HG03103 (cell line): ENCODE results near the gene C13orf42.

ENCODE experiments used
- ATAC-seq: cut with Tn5 transposase; IDR thresholded peaks from one replicate; pipeline ENCODE4 v1.9.1; 2021; ENCODE audit warnings: low read depth; ENCODE audit not compliant: unreplicated experiment

Gene C13orf42

DNA sequence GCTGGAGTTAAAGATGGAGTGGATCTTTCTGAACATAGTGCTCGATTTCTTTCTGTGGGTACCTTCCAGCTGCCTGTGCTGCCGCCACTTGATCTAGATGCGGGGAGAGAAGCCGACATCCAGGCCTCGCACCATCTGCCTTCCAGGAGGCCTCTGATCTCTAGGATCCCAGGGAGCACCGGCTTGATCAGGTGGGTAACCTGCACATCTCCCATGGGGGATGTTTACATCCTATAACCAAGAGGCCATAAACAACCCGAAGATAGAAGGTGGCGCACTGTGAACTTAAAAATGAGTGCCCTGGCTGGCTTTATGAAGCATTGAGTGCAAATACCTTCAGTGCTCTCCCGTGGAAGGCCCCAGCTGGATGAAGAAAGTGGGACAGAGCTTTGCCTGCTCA lies at the start of gene C13orf42:
Gene C13orf42 (minus strand): TSS at position 101 of the 400 bp plus-strand sequence. CDS start 65 bp downstream, at position 36.
- ATAC-seq: no peak

DNA sequence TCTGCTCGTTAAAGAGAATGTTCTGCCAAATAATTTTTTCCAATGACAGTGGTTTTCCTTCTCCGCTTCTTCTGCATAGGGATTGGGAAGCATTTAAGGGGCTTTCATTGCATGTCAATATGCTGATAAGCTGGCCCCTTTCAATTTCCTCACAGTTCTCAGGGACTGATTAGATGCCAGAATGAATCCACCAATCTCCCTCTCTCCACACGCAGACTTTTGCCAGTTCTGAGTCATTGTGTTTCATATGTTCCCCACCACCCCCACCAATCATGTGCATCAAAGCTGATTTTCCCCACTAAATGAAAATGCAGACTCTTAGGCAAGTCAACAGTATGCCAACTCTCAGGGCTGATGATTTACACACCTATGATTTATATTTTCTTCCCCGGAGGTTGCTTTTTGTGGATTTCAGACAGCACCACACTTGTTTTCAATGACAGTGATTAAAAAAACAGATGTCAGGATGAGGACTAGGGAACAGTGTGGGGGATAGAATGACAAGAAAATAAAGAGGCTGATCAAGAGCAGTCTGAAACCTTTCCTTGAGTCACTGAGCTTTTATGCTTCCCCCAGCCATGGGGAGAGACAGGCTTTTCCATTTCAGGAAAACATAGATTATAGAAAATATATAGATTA lies 47.9 kb upstream of the C13orf42 start:
- ATAC-seq: no peak

DNA sequence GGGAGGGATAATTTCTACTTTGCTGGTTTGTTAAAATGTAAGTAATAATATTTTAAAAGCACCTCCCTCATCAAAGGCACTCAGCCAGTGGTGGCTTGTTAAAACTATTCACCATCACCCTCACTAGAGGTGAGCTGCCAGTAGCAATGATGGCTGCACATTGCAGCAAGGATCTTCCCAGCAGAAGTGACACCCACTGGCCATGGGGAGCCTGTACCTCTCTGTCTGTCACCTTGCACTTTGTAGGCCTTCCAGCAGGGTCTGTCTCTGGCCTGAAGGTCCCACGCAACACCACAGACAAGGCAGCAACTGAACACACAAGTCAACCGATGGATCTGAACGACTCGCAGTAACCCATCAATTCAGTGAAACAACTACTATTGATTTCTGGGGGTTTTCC lies 47.3 kb upstream of the C13orf42 start:
- ATAC-seq: no peak

DNA sequence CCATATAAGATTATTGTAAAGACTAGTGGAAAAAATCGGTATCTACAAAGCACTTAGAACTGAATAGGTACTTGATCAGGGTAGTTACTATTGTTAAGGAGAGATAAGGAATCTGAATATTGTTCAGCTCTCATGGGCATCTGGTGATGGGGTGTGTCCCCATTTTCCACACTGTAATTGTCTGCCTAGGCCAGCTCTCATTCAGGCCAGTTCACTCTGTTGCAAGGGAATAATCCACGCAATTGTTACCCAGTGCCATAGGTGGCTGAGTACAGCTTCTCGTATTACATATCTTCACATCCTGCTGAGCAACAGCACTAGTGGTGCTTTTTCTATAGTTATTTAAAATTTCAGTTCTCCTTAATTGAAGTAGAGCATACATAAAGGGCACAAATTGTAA lies 45.6 kb upstream of the C13orf42 start:
- ATAC-seq: no peak

DNA sequence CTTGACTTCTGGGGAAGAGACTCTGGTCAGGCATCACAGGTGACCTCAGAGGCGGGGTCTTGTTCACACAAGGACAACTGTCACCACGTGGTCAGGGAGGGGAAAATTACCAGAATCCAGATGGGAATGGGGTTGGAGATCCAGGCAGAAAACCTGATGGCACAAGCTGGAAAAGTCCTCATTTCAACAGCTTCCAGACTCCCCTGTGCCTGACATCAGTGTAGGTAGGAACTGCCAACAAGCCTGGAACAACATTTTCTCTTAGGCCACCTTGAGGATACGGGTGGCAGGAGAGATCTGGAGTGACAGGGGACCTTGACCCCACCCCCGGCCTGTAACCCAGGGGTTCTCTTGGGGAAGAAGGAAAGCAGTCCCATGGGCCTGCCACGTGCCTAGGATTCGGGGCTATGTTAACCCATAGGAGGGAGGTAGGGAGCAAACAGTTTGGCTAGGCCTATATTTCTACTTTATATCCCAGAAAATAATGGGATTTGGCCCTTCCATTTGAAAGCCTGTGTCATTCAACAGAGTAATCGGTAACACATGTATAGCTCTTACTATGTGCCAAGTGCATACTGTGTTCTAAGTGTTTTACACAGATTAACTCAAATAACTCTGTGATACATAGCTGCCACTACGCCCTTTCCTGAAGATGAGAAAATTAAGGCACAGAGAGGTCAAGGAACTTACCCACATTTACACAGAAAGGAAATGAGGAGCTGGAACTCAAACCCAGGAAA lies 44.9 kb upstream of the C13orf42 start:
- ATAC-seq: no peak

DNA sequence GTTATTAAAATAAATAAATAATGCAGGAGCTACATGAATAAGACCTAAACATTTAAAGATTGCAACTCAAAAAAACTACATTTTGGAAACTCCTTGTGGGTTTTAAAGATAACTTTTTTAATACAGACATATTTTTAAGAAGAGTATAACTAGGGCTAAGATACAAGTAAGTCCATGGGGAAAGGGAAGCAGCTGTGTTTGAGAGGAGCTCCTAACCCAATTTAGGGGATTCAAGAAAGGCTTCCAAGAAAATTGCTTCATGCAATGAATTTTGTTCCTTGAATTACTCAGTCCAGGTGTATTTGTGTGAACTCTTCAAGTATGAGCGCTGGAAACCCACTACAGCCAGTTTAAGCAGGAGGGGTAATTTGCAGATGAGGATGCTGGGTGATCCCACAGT lies 44.1 kb upstream of the C13orf42 start:
- ATAC-seq: no peak

DNA sequence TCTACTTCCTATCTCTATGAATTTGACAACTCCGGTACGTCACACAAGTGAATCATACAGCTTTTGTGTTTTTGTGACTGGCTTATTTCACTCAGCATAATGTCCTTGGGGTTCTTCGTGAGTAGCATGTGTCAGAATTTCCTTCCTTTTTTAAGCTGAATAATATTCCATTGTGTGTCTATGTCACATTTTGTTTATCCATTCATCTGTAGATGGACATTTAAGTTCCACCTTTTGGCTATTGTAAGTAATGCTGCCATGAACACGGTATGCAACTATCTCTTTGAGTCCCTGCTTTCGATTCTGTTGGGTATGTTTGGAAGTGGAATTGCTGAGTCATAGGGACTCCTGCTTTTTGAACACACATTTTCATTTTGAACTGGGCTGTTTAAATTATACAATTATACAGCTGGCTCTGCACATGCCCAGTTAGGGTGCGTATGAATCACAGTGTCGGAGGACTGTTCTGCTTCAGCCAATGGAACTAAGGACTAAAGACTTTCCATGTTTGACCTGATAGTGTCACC lies 43.0 kb upstream of the C13orf42 start:
- ATAC-seq: no peak

DNA sequence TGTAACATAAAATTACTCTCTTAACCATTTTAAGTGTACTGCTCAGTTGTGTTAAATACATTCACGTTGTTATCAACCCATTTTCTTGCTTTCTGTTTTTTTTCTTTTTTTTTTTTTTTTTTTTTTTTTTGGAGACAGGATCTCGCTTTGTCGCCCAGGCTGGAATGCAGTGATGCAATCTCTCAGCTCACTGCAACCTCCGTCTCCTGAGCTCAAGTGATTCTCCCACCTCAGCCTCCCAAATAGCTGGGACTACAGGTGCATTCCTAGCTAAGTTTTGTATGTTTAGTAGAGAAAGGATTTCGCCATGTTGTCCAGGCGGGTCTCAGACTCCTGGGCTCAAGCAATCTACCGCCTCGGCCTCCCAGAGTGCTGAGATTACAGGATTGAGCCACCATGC lies 42.5 kb upstream of the C13orf42 start:
- ATAC-seq: no peak

DNA sequence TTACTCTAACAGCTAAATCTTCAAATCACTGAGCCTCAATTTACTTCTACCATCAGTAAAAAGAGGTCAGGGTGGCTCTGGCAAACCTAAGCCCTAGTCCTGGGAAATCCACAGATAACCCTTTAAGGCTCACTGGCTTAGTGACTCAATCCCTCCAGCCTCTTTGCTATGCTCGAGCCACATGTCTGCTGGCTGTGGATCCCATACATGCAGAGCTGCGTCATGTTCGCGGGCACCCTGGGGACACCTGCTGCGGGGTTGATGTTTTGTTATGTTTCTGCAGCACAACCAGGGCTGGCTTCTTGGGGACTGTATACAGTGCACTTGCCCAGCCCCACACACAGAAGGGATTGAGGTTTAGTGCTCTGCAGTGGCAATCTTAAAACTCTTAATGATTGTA lies 41.6 kb upstream of the C13orf42 start:
- no peak for ATAC-seq

DNA sequence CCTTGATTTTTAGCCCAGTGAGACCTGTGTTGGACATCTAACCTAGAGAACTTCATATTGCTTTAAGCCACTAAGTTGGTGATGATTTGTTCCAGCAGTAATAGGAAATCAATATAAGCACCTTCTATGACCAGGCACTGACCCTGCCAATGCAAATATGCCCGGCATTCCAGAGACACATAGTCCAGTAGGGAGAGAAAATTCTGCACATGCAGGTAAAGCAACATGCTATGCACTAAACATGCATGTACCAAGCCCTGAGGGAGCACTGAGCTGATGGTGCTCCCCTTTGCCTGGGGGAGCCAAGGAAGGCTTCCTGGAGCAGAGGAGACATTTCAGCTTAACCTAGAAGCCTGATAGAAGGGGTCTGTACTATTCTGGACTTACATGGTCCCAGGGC lies 40.4 kb upstream of the C13orf42 start:
- ATAC-seq: no peak

DNA sequence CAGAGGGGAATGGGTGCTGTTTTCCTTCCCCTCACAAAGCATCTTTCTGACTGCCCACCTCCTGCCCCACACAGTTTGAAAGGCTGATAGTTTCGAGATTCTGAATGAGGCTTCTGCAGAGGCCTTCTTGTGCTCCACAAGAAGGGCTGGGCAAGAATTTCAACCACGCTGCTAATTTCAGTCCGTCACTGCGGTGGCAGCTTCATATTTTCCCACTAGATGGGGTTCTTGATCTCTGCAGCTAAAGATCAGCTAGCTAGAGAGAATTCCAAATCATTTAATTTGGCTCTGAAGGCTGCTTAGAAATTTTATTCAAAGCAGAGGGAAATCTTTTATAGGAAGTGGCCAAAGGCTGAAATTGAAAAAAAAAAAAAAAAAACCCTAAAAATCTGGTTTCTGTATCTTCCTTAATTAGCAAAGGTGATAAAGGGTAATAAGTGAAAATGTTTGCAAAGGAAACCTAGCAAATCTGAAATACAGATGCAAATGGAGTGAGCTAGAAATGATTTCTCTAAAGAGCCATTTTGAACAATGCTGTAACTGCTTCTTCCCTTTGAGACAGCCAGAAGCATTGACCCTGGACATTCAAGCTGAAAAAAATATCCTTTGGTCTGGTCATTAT lies 38.0 kb upstream of the C13orf42 start:
- ATAC-seq: no peak

DNA sequence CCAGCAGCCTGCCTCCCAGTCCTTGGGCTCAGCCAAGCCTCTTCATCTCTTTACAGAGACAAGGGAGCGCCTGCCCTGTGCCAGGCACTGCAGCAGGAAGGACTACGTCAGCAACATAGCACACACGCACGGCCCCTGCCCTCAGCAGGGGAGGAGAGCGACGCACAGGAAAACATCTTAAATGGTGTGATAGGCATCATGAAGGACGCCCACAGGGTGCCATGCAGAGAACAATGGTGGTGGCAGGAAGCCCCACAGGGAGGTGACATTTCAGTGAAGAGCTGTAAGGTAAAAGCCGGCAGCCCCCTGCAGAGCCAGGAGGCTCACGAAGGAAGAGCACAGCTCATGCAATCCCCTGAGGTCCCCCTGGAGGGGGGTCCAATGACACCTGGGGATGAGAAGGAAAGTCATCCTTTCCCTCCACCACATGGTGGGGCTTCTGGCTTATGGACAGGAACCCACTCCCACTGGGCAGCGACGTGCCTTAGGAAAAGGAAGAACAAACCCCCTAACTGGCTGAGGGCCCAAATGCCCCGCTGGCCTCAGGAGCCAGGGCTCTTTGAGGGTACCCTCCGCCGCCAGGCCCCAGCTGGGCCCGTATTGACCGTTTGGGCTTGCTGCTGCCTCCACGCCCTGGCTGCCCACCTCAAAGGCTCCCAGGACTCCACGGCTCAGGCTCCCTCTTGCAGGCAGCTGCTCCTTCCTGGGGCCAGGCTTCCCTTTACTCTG lies 37.3 kb upstream of the C13orf42 start:
- no peak for ATAC-seq

DNA sequence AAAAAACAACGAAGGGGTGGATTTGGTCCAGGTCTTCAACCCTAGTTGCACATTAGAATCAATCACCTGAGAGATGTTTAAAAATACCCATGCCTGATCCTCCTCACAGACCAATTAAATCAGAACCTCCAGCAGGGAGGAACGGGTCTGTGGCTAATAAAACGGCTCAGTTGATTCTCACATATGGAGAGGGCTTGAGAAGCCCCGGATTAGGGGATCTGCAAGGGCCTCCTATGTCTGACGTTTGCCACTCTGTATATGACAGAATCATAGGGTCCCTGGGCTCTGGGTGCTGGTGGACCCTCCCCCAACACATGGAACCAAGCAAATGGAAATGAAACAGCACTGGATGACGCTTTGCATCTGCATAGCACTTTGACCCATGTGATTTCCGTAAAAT lies 36.7 kb upstream of the C13orf42 start:
- no peak for ATAC-seq

DNA sequence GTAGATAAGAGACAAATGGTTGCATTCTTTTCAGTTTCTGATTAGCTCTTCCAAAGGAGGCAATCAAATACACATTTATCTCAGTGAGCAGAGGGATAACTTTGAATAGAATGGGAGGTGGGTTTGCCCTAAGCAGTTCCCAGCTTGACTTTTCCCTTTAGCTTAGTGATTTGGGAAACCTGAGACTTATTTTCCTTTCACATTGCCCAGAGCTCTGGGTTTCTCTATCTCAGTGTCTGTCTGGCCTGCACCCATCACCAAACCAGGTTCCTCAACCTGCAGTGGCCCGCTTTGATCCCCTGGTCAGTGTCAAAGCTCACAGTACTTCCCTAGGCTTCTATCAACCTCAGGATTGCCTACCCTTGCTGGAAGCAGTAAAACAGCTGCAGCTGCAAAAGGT lies 35.6 kb upstream of the C13orf42 start:
- ATAC-seq: no peak

DNA sequence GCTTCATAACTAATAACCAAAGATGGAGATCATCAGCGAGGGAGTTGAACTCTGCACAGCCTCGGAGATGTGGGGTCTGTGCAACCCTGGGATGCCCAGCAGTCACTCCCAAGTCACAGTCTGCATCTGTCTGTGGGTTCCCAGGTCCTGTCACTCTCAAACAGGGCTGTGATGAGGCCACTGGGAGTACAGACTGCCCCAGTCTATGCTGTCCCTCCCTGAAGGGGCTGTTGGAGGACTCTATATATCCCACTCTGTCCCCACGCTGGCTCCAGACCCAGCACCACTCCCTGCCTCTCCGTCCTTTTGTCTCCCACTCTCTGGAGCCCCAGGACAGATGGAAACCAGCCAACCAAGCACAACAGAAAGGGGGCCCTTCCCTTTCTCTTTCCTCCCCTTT lies 26.2 kb upstream of the C13orf42 start:
- no peak for ATAC-seq

DNA sequence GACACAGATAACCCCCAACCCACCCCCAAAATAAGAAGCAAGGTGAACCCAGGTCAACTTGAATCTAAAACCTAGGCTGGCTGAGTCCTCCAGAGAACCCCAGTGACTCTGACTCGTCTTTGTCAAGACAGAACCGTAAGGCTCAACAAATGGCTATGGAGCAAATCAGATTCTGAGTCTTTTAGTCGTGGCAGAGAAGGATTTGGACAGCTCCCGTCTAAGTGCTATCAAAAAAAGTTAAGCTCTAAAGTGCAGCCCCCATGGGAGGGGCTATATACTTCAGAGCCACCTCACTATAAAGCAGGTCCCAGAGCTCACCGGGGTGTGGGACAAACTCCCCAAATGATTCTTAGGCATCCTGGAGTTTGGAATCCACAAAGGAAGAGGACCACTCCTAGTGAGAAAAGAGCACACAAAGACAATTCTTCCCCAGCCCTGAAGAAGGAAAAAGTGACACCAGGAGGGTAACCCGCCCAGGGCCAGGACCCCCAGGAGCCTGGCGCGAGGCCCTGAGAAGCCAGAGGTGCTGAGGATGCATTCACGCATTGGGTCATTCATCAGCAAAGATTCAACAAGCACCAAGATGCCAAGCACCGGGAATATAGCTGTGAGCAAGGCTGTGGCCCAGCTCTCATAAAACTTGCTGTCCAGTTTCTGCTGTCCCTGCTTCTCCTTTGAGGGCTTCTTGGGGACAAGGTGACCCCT lies 25.4 kb upstream of the C13orf42 start:
- ATAC-seq: no peak

DNA sequence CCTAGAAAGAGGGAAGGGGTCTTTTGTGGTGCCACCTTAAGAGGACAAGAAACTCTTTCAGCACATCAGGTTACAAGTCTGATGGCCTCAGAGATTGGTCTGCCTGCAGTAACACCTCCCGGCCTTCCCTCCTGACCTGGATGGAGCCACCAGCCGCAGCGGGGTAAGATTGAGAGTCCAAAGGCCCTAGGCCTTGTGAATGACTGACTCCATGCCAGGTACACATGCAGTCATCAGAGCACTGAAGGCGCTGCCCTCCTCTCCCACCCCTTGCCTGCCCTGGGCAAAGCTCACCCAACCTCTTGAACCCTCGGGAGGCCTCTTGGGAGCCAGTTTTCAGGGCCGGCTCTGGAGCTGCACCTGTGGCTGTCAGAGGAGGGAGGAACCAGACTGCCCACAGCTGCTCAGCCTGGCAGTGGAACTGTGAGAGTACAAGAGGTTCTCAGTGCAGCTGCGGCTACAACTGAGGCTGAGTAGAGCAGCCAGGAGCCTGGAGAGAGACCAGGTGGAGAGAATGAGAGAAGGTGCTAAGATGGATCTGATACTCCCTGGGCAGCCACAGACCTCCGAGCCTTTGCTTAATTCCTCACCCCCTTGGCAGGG lies 23.8 kb upstream of the C13orf42 start:
- no peak for ATAC-seq

DNA sequence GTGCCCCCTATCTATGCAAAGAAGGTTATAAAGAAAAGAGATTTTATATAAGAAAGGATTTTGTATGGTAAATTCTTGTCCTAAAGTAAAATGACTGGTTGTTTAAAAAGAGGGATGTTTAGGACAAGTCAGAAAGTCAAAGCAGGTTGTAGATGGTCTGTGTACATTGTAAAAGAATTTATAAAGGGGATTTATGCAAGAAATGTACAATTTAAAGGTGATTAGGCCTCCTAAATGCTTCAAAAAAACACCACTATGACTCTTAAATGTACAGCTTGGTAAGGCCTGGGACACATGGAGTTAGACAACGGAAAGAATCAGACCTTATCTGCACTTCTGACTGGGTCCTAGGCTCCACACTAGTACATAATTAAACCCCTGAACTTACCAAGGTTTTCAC lies 19.3 kb upstream of the C13orf42 start:
- no peak for ATAC-seq

DNA sequence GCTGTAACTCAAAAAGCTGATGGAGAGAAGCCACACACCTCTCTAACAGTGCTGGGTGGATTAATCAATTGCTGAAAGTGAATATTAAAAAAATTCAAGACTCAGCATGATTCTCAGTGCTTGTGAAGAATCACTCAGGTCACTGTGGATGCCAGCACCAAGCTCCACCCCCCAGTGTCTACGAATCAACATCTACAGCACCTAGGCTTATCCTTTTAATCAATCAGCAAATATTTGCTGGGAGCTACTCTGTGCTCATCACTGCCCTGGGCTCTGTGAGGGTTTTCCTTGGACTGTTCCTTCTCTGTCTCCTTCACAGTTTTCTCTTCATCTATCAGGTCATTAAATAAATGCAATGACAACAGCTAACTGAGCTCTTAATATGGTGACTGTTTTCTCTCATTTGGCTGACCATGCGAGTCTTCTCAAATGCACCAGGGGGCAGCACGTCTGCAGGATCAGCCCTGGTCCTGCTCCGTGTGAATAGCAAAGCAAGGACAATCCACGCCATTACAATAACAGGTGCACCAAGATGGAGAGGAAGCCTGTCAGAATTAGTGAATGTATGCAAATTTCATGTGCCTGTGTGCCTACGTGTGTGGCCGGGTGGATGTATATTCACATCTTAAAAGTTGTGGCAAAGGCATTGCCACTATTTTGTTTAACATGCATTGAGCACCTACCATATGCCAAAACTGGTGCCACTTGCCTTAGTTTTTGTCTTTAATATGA lies 14.6 kb upstream of the C13orf42 start:
- ATAC-seq: peak; percentile 82
